ENCODE measurements around the gene ATP2A2.

- TF ChIP-seq CTCF (IDR thresholded peaks at IDR 0.05) (no peak), POLR2A (IDR thresholded peaks at IDR 0.05; ENCODE audit: low read depth) (no peak), POLR2AphosphoS5 (IDR thresholded peaks at IDR 0.05) (no peak)
These were observed 91.0 kb downstream of the ATP2A2 start for GRCh38 chr12:110372056-110372425.
